GM12878 (cell line): ENCODE data around the gene KCNQ1OT1.

Experiments
- CTCF ChIP-seq, 3 experiments: IDR thresholded peaks in 2 of 3; conservative IDR thresholded peaks in 1 of 3; 2 replicates each; pipeline ENCODE4 v1.5.1; 2011; ENCODE audit warnings: low read depth in 3 of 3, low read length in 3 of 3, mild to moderate bottlenecking in 3 of 3, control low read depth in 2 of 3, moderate library complexity in 2 of 3, inconsistent platforms in 1 of 3, mixed read lengths in 1 of 3; ENCODE audit not compliant: control insufficient read depth in 2 of 3, insufficient read depth in 1 of 3; ENCODE audit errors: extremely low read depth in 1 of 3
- EGR1 ChIP-seq, 2 experiments: IDR thresholded peaks; 1 replicate in 1 of 2; 2 replicates in 1 of 2; pipeline ENCODE4 v1.6.1; 2011 to 2012; ENCODE audit warnings: low read depth in 2 of 2, low read length in 2 of 2, borderline replicate concordance in 1 of 2, mild to moderate bottlenecking in 1 of 2, moderate library complexity in 1 of 2

GRCh38 chr11:2685566-2686359 is 14.0 kb downstream of the KCNQ1OT1 start:
- TF ChIP-seq EGR1 (IDR thresholded peaks at IDR 0.05; ENCODE audit: borderline replicate concordance in 1 of 2, low read depth in 2 of 2, low read length in 2 of 2) (no peak), CTCF (IDR thresholded peaks at IDR 0.05 in 2 of 3, conservative IDR thresholded peaks at IDR 0.05 in 1 of 3; ENCODE audit: control insufficient read depth in 2 of 3, extremely low read depth in 1 of 3, insufficient read depth in 1 of 3, low read depth in 3 of 3, low read length in 3 of 3) (no peak)
